HG03139 (cell line): Measurements from ENCODE around the gene SDCCAG8.

Experiments used
- ATAC-seq: cut with Tn5 transposase; IDR thresholded peaks from one replicate; pipeline ENCODE4 v1.9.1; 2021; ENCODE audit not compliant: unreplicated experiment

SDCCAG8 gene

GRCh38 chr1:243499248-243499647 is 243.4 kb downstream of the SDCCAG8 start:
- no peak for ATAC-seq

GRCh38 chr1:243499711-243500110 is 243.9 kb downstream of the SDCCAG8 start:
- no peak for ATAC-seq

GRCh38 chr1:243500512-243500911 is 244.7 kb downstream of the SDCCAG8 start:
- ATAC-seq: no peak

- ATAC-seq: no peak
These were observed 245.2 kb downstream of the SDCCAG8 start for GRCh38 chr1:243501002-243501401.

GRCh38 chr1:243503155-243503554 is 247.3 kb downstream of the SDCCAG8 start:
- no peak for ATAC-seq

- ATAC-seq: peak; percentile 55
These were observed 250.3 kb downstream of the SDCCAG8 start for GRCh38 chr1:243505986-243506689.

- ATAC-seq: no peak
These were observed 251.3 kb downstream of the SDCCAG8 start for GRCh38 chr1:243507001-243507671.

GRCh38 chr1:243507672-243508302 is 251.9 kb downstream of the SDCCAG8 start:
- ATAC-seq: no peak

- peak; percentile 72 for ATAC-seq
These were observed 252.5 kb downstream of the SDCCAG8 start for GRCh38 chr1:243508303-243508713.

GRCh38 chr1:243508943-243509342 is 253.1 kb downstream of the SDCCAG8 start:
- ATAC-seq: no peak

GRCh38 chr1:243510928-243511327 is 255.1 kb downstream of the SDCCAG8 start:
- no peak for ATAC-seq

GRCh38 chr1:243513726-243514491 is 258.1 kb downstream of the SDCCAG8 start:
- no peak for ATAC-seq

GRCh38 chr1:243514927-243515326 is 259.1 kb downstream of the SDCCAG8 start:
- no peak for ATAC-seq

GRCh38 chr1:243520831-243521230 is 265.0 kb downstream of the SDCCAG8 start:
- no peak for ATAC-seq

GRCh38 chr1:243523766-243524165 is 267.9 kb downstream of the SDCCAG8 start:
- ATAC-seq: no peak

GRCh38 chr1:243525085-243525487 is 269.2 kb downstream of the SDCCAG8 start:
- ATAC-seq: no peak

- no peak for ATAC-seq
These were observed 270.3 kb downstream of the SDCCAG8 start for GRCh38 chr1:243526180-243526579.

- ATAC-seq: no peak
These were observed 272.7 kb downstream of the SDCCAG8 start for GRCh38 chr1:243528459-243529121.

GRCh38 chr1:243529512-243529911 is 273.7 kb downstream of the SDCCAG8 start:
- ATAC-seq: no peak

- ATAC-seq: no peak
These were observed 279.2 kb downstream of the SDCCAG8 start for GRCh38 chr1:243535014-243535413.

- no peak for ATAC-seq
These were observed 283.8 kb downstream of the SDCCAG8 start for GRCh38 chr1:243539636-243540035.
